GM18873 (cell line): ENCODE measurements around the gene KIZ.

Experiments used
- ATAC-seq: cut with Tn5 transposase; IDR thresholded peaks from one replicate; pipeline ENCODE4 v1.9.1; 2021; ENCODE audit warnings: mild to moderate bottlenecking, moderate library complexity, moderate number of reproducible peaks; ENCODE audit not compliant: unreplicated experiment, low FRiP score

Gene KIZ

DNA sequence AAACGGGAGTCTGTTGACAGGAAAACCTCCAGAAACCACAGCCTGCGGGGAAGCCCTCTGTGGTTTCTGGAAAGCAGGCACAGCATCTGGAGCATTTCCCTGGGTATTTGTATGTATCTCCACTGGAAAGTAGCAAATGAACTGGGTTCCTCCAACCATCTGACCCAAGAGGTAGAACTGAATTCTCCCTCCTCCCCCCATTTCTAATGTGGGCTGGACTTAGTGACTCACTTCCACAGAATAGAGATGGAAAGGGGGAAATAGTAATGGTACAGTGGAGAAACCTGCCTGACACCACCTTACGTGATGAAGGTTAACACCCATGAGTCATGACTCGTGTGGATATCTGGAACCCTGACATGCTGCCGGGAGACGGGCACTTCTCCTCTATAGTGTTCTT lies 125.4 kb downstream of the KIZ start:
- ATAC-seq: no peak

- no peak for ATAC-seq
These were observed 131.3 kb downstream of the KIZ start for GRCh38 chr20:21257192-21257591.

DNA sequence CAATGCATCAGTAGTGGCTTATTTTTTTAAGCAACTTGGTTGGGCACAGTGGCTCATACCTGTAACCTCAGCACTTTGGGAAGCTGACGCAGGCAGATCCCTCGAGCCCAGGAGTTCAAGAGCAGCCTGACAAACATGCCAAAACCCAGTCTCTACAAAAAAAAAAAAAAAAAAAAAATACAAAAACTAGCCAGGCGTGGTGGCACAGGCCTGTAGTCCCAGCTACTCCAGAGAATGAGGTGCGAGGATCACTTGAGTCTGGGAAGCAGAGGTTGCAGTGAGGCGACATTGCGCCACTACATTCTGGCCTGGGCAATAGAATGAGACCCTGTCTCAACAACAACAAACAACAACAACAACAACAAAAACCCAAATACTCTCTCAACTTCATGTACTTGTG lies 132.5 kb downstream of the KIZ start:
- ATAC-seq: no peak

DNA sequence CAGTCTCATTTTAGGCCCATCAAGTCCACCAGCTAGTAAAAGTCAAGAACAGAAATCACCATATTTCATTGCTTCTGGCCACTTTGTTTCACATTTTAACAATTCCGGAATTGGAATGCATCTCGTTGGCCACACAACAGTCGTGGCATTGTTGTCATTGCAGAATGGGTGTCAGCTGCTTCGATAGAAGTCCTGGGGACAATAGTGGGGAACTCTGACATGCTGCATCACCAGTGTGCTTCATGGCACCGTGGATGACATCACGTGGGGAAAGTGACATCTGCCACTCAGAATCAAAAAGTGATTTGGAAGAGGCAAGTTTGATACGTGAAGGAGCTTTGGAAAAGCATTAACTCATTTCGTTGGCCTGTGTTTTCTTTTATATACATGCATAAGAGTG lies 133.5 kb downstream of the KIZ start:
- ATAC-seq: no peak

DNA sequence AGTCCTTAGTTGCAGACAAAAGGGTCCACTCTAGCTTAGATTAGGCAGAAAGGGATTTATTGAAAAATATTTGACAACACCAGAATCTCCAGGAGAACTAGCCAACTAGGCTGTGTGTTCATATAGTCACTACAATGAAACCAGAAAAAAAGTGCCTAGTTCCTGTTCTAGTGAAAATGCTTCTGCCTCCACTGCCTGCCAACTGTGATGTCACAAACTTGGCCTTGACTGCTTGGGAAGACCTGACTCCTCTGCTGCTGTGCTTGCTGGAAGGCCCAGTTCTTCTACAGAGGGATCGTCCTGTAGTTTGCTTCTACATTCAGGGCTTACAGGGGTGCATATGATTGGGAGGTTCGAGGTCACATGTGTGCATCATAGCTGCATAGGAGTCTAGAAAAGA lies 136.9 kb downstream of the KIZ start:
- no peak for ATAC-seq

DNA sequence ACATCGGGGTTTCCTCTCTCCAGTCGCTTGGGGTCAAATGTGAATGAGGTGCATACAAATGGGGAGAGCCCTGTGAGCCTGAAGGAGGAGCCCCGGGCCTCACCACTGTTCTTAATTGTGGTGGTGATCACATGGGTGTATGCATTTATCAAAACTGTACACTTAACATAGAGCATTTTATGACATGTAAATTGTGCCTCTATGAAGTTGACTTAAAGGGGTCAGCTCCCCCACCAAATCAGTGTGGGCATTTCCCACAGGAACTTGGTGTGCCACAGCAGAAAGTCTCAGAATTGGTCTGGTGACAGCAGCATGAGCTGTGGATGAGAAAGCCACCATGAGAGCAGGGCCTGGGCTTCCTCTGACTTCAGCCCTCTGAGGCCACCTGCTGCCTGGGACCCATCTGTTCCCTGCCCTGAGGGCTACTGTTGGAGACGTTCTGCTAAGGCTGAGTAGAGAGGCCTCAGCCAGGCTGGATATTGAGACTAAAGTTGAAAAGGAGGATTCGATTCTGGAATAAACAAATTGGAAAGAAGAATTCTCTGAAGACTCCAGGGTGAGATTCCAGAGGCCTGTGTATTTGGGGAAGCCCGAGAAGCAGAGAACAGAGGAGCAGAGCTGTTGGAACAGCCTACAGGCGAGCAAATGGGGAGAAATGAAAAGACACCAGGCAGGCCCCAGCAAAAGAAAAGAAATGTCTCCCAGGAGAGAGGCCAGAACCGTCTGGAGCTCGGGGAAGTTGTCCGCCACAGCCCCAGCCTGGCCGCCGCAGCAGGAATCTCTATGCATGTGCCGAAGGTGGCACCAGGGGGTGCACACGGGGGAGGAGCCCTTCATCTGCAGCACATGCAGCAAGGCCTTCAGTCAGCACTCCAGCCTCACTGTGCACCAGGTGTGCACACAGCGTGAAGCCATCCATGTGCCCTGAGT lies 139.6 kb downstream of the KIZ start:
- no peak for ATAC-seq

- ATAC-seq: no peak
These were observed 140.3 kb downstream of the KIZ start for GRCh38 chr20:21266191-21266536.

- no peak for ATAC-seq
These were observed 143.9 kb downstream of the KIZ start for GRCh38 chr20:21269772-21270171.

DNA sequence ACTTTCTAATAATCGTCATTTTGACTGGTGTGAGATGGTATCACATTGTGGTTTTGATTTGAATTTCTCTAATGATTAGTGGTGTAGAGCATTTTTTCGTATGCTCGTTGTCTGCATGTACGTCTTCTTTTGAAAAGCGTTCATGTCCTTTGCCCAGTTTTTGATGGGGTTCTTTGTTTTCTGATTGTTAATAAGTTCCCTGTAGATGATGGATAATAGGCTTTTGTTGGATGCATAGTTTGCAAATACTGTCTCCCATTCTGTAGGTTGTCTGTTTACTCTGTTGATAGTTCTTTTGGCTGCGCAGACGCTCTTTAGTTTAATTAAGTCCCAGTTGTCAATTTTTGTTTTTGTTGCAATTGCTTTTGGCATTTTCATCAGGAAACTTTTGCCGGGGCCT lies 144.9 kb downstream of the KIZ start:
- no peak for ATAC-seq

DNA sequence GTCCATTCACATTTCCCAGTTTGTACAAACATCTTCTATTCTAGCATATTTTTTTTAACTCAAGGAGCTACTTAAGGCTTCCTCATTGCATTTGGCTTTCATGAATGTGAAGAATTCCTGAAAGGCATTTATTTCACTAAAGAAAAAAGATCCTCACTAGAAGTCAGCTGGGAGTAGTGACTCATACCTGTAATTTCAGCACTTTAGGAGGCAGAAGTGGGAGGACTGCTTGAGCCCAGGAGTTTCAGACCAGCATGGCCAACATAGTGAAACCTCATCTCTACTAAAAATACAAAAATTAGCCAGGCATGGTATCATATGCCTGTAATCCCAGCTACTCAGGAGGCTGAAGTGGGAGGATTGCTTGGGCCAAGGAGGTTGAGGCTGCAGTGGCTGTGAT lies 146.4 kb downstream of the KIZ start:
- ATAC-seq: no peak

DNA sequence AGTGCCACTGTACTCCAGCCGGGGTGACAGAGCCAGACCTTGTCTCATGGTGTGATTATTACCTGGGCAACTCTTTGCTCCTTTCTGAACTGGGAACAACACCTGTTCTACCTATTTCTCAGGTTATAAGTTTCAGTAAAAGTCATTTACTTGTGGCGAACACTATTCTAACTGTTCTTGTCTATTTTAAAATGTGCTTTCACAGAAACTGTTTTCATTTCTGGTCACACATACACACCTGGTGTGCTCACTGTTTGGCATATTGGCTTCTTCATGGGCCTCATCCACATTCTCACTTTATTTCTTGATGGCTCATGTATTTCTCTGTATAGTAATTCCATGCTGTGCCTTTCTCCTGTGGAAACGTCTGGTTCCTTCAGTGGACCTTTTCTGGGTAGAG lies 146.8 kb downstream of the KIZ start:
- ATAC-seq: no peak

GRCh38 chr20:21273755-21274386 lies 148.0 kb downstream of the KIZ start:
- no peak for ATAC-seq

DNA sequence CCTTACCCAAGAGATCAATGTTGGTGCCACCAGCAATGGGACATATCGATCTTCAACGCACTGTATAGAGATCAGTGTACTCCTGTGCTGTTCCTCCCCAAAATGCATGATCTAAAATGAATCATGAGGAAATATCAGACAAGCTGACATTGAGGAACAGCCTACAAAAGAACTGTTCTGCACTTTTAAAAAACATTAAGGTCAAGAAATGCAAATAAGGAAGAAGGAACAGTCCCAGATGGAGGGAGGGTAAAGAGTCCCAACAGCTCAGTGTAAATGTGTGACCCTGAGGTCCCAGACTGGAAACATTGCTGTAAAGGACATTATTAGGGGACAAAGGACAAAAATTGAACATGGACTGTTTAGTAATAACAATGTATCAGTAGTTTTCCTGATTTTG lies 152.9 kb downstream of the KIZ start:
- ATAC-seq: no peak

DNA sequence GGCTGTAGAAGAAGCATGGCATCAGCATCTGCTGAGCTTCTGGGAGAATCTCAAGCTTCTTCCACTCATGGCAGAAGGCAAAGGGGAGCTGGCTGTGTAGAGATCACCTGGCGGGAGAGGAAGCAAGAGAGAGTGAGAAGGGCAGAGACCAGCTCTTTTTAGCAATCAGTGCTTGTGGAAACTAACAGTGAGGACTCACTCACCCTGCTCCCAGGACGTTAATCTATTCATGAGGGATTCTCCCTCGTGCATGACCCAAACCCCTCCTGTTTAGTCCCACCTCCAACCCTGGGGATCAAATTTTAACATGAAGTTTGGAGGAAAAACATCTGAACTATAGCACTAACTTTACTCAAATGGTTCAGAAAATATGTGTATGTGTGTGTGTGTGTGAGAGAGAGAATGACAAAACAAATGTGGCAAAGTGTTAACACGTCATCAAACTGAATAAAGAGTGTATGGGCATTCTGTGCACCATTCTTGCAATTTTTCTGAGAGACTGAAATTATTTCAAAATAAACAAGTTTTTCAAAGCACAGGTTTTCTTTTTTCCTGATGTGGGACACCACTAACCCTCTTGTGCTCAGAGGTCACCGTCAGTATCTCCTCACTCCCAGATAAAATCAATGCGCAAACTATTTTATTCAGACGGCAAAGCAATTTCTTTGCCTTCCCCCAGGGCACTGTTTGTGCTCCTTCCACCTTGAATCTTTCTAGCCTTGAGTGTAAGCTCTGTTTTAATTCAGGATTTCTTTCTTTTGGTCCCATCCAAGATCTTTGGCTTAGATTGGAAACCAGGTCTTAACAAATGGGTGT lies 154.0 kb downstream of the KIZ start:
- no peak for ATAC-seq

- ATAC-seq: no peak
These were observed 154.7 kb downstream of the KIZ start for GRCh38 chr20:21280522-21281016.

DNA sequence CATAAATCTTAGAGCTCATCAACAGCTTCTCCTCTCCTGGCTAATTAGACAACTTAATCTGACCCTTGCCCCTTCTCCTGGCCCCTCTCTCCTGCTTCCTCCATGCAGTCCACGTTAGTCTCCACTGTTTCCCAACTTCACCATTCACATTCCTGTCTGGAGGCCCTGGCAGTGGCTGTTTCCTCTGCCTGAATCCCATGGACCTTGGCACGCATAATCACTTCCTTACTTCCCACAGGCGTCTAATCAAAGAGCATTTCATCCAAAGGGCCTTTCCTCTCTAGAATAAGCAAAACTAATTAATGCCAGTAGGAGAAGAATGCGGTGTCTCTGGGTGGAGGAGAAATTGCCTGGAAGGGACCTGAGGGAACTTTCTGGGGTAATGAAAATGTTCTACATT lies 160.9 kb downstream of the KIZ start:
- no peak for ATAC-seq

GRCh38 chr20:21288587-21289370 lies 162.9 kb downstream of the KIZ start:
- no peak for ATAC-seq

DNA sequence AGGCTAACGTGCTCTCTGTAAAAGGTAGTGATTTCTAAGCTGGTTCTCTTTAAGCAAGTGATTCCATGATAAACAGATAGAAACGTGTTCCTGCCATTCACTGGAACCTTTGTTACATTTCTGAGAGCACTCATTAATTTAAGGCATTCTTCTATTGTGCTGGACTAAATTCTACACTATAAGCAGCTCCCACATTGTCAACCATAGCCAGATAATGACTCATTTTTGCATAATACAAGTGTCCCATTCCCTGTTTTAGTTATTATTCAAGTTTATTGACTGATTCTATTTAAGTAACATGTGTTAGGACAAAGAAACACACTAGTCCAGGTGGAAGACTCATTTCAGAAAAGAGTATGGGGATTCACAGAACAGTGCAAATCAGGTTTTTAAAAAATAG lies 163.8 kb downstream of the KIZ start:
- no peak for ATAC-seq

- ATAC-seq: no peak
These were observed 165.1 kb downstream of the KIZ start for GRCh38 chr20:21291026-21291425.

GRCh38 chr20:21294755-21295154 lies 168.9 kb downstream of the KIZ start:
- no peak for ATAC-seq
